Lower lobe of right lung (tissue), 2 donors: ENCODE results near the gene NAMPT. TPM values are rescaled to one million over a fixed set of nuclear protein-coding genes. Genes with fewer than 3 reads are reported as not detected.

Experiments
- ATAC-seq, 2 donors: fragments of 200-7000 bp; cut with Tn5 transposase; one replicate each; pipeline ENCODE4 v1.9.1; 2020 to 2022; ENCODE audit warnings: mild to moderate bottlenecking in 2 of 2, moderate library complexity in 2 of 2
- DNase-seq: peaks from one replicate; pipeline ENCODE4 v3.0.0-alpha.2; 2020
- H3K27ac ChIP-seq: fragments of 200-600 bp; one replicate; pipeline ENCODE4 v1.8.0; 2022
- H3K27me3 ChIP-seq: fragments of 200-600 bp; one replicate; pipeline ENCODE4 v1.8.0; 2022; ENCODE audit warnings: low read depth
- H3K36me3 ChIP-seq: fragments of 200-600 bp; one replicate; pipeline ENCODE4 v1.8.0; 2022; ENCODE audit warnings: mild to moderate bottlenecking
- H3K4me1 ChIP-seq: fragments of 200-600 bp; one replicate; pipeline ENCODE4 v1.8.0; 2022
- H3K4me3 ChIP-seq: fragments of 200-600 bp; one replicate; pipeline ENCODE4 v1.8.0; 2022; ENCODE audit warnings: mild to moderate bottlenecking
- H3K9me3 ChIP-seq: fragments of 200-600 bp; one replicate; pipeline ENCODE4 v1.8.0; 2022
- intact Hi-C: fragments of 100-400 bp; cut with DNase I; formaldehyde crosslinking; loops from one replicate; pipeline ENCODE4 v1.11.0; 2022
- total RNA-seq: library from RNA; stranded (reverse); fragmentation: NEBNext Ultra II Directional; extraction: Animal tissue kit (Norgen Biotek cat#: 25700); gene quantifications from one replicate; pipeline ENCODE4 v1.2.1, GENCODE V29; 2021
- TF ChIP-seq, protein P1 (sequence below): fragments of 200-600 bp; IDR thresholded peaks from one replicate; pipeline ENCODE4 v1.8.0; 2022; ENCODE audit warnings: antibody characterized with exemption, mild to moderate bottlenecking
- donor health status: DM: no; HTN: yes; CAD: no; lungs with severe emphysema.

Gene NAMPT
- total RNA-seq, 1 donor from 2014 or later: 177 TPM

DNA sequence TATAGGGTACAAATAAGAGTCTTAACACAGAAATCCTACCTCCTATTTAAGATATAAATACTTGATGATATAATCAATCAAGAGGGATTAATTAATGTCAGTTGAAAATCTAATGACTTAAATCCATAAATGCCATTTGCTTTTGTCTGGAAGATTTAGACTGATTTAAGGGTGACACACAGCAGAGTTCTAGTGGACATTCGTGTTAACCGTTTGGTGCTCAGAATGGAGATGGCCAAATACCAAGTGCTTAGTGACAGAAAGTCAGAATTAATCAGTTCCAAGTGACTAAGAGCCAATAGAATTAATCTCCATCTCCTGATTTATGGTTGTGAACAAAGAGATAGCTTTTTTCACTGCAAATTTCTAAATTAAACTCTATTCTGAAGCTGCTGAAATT, 36.2 kb downstream of the NAMPT start:
- Histone ChIP-seq H3K27ac (no peak overlapping the region), H3K4me3 (no peak overlapping the region), H3K36me3 (peaks cover 52% of the 10 kb centered on the region), H3K9me3 (peaks cover 6% of the 10 kb centered on the region), H3K4me1 (no peaks in the 10 kb centered on the region), H3K27me3 (no peaks in the 10 kb centered on the region)
- intact Hi-C loops: no loop called here
- ATAC-seq: no peak
- TF ChIP-seq, protein P1, sequence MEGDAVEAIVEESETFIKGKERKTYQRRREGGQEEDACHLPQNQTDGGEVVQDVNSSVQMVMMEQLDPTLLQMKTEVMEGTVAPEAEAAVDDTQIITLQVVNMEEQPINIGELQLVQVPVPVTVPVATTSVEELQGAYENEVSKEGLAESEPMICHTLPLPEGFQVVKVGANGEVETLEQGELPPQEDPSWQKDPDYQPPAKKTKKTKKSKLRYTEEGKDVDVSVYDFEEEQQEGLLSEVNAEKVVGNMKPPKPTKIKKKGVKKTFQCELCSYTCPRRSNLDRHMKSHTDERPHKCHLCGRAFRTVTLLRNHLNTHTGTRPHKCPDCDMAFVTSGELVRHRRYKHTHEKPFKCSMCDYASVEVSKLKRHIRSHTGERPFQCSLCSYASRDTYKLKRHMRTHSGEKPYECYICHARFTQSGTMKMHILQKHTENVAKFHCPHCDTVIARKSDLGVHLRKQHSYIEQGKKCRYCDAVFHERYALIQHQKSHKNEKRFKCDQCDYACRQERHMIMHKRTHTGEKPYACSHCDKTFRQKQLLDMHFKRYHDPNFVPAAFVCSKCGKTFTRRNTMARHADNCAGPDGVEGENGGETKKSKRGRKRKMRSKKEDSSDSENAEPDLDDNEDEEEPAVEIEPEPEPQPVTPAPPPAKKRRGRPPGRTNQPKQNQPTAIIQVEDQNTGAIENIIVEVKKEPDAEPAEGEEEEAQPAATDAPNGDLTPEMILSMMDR: no peak
- DNase-seq: no peak

DNA sequence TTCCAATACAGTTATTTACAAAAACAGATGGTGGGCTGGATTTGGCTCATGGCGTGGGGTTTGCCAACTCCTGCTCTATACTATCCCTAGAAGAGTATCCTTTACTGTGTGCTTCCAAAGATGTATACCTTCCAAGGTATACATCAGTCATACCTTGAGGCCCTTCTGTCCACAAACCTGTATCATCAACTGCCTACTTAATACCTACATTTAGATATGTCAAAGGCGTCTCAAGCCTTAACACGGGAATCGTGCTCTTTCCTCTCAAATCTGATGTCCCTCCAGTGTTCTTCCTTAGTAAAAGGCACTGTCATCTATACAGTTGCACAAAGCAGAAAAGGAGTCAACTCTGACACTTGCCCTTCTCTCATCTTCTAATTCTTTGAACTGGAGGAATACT, 36.9 kb downstream of the NAMPT start:
- ATAC-seq (peak; percentile 12 to 32), DNase-seq (no peak)
- H3K4me1 ChIP-seq: no peaks in the 10 kb centered on the region
- no peak overlapping the region for H3K4me3 ChIP-seq
- no peaks in the 10 kb centered on the region for H3K27me3 ChIP-seq
- H3K36me3 ChIP-seq: peaks cover 44% of the 10 kb centered on the region
- peaks cover 6% of the 10 kb centered on the region for H3K9me3 ChIP-seq
- no peak overlapping the region for H3K27ac ChIP-seq
- TF ChIP-seq, protein P1: no peak
- intact Hi-C loops: no loop called here

DNA sequence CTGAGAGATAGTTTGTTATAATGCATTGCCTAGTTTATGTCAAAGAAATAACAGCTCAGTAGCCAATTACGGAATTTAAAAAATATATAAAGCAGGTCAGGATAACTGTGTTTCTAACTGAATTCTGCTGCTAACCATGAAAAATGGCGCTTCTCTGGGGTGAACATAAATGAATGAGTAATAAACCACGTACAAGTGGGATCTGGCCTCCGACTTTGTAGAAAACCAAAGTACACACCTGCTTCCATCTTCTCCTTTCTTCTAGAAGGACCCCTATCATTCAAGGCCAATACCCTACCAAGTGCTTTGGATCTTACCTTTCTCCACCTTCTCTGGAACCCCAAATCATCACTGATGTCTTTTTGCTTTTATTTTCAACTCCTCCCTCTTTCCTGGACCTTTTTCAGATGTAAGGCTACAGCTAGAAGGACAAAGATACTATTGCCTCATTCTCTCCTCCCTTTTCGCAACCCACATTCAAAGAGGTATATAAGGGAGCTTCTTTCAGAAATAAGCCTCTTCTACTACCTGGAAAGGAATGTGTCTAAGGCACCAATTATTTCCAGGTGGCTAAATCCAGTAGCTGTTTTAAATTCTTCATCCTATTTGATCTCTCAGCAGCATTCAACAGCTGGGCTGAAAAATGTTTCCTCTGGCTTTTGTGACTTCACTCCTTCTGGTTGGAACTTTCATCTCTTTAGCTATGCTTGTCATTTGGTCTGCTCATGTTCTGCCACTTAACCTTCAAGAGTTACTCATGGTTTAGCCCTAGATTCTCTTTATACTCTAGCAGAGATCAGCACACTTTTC, 37.7 kb downstream of the NAMPT start:
- peaks cover 37% of the 10 kb centered on the region for H3K36me3 ChIP-seq
- peaks cover 6% of the 10 kb centered on the region for H3K9me3 ChIP-seq
- intact Hi-C loops: no loop called here
- H3K4me1 ChIP-seq: no peaks in the 10 kb centered on the region
- DNase-seq (no peak), ATAC-seq (peak; percentile 22 to 25)
- H3K4me3 ChIP-seq: no peak overlapping the region
- no peaks in the 10 kb centered on the region for H3K27me3 ChIP-seq
- TF ChIP-seq, protein P1: no peak
- no peak overlapping the region for H3K27ac ChIP-seq

DNA sequence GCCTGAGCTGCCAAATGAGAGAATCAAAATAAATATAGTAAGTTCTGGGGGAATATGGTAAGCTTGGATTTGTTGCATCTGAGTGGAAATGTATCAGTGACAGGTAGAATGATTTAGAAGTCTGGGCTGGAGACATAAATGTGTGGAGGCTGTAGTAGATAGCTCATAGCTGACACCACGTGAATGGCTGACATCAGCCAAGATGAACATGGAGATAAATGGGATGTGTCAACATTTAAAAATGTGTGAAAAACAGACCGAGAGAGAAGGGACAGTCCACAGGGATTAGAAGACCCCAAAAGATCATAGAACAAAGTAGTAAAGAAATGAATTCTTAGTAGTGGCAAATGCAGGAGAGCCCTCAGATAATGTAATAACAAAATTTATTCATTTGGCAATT, 40.9 kb downstream of the NAMPT start:
- H3K27me3 ChIP-seq: no peaks in the 10 kb centered on the region
- no peak overlapping the region for H3K27ac ChIP-seq
- H3K4me1 ChIP-seq: no peaks in the 10 kb centered on the region
- ATAC-seq (peak in 1 of 2 donors; percentile 23), DNase-seq (no peak)
- peaks cover 6% of the 10 kb centered on the region for H3K9me3 ChIP-seq
- intact Hi-C loops: no loop called here
- TF ChIP-seq, protein P1: no peak
- H3K4me3 ChIP-seq: no peak overlapping the region
- peaks cover 13% of the 10 kb centered on the region for H3K36me3 ChIP-seq

DNA sequence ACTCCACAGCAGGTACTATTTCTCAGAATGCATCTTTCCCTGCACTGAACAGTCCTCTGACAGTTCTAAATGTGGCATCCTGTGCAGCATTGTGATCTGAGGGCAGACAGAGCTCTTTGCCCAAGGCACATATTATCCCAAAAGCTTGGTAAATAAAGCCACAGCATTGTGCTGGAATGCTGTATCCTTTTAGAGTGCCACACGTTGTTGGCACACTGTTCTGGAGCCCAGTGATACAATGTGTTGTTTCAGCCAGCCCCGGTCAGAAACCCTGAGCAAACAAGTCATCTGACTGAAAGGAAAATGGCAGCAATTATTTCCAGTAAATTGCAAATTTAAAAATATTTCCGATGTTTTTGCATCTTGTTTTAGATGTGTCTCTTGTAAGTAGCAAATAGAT, 45.4 kb downstream of the NAMPT start:
- H3K36me3 ChIP-seq: no peaks in the 10 kb centered on the region
- intact Hi-C loops: no loop called here
- H3K4me3 ChIP-seq: no peak overlapping the region
- H3K9me3 ChIP-seq: no peaks in the 10 kb centered on the region
- no peaks in the 10 kb centered on the region for H3K27me3 ChIP-seq
- H3K27ac ChIP-seq: no peak overlapping the region
- TF ChIP-seq, protein P1: no peak
- no peaks in the 10 kb centered on the region for H3K4me1 ChIP-seq
- no peak for ATAC-seq
- DNase-seq: no peak
